ENCODE measurements around the gene PRKN.

The PRKN gene

GRCh38 chr6:162613310-162613709 is 114.3 kb downstream of the PRKN start:
- no peak overlapping the region for H3K27ac ChIP-seq
- no peak for TF ChIP-seq ZFX (IDR thresholded peaks at IDR 0.05)
- TF ChIP-seq CTCF (conservative IDR thresholded peaks at IDR 0.05): no peak

GRCh38 chr6:162612613-162613012 is 115.0 kb downstream of the PRKN start:
- H3K27ac ChIP-seq: no peak overlapping the region
- TF ChIP-seq CTCF (conservative IDR thresholded peaks at IDR 0.05) (0 out of 2 replicates have a peak, but pooled peaks have one; percentile 10), ZFX (IDR thresholded peaks at IDR 0.05) (no peak)

DNA sequence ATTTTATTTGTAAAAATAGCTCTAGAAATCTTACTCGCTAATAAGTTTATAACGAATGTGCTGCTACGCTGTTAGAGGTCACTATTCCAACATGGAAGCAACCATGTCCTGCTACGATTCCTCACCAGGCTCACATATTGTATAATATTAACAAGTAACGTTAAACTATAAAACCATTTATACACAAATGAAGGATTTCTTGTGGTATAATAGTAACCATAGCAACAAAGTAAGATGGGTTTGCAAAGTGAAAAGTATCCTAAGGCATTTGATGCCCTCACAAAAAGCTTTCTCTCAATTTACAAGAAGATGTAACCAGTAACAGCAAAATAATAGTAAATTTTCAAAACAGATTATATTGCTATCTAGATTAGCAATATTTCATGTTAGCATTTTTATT is 117.2 kb downstream of the PRKN start:
- no peak for TF ChIP-seq ZFX (IDR thresholded peaks at IDR 0.05)
- no peak for TF ChIP-seq CTCF (conservative IDR thresholded peaks at IDR 0.05)
- H3K27ac ChIP-seq: no peak overlapping the region

DNA sequence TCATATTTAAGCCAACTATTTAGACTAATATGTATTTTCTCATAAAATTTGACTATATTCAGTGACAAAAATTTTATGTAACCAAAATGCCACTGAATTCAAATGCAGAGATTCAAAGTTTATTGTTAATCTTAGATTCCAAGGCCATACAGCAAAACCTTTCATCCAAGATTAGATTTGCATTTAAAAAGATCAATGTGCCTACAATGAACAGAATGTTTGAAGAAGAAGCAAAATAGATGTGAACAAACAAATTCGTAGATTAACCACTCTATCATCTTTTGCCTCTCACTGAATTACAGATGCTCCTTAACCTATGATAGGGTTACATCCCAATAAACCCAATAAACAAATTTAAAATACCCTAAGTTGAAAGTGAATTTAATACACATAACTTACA is 121.7 kb downstream of the PRKN start:
- no peak for TF ChIP-seq ZFX (IDR thresholded peaks at IDR 0.05)
- H3K27ac ChIP-seq: no peak overlapping the region

DNA sequence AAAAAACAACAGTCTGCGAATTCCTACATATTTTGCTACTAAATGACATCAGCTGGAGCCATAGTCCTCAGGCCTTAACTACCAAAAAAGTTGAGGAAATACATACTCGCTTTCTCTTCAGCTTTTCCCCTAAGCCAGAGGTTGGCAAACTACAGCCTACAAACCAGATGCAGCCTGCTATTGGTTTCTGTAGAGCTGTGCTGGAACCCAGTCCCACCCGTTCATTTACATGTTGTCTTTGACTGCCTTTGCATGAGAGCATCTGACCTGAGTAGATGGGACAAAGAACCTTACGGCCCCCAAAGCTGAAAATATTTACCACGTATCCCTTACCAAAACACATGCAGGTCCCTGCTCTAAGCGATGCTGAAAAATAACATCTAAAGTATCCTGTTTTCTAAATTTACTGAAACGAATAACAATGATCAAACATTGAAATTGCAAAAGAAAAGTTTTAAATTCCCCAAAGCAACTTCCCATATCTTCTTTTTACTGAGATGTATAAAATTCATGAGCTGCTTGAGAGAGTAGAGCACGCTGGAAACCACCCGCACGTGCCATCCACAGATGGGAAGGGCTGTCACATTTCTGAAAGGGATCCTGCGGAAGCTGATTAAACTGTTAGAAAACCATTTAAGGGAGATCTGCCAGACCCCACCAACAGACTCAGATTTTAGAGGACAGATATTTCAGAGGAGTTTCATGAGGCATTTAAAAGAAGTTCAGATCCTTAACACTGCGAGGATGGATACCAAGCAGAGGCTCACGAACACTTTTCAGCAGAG is 124.1 kb downstream of the PRKN start:
- no peak for TF ChIP-seq CTCF (conservative IDR thresholded peaks at IDR 0.05)
- no peak for TF ChIP-seq ZFX (IDR thresholded peaks at IDR 0.05)
- H3K27ac ChIP-seq: no peak overlapping the region

- TF ChIP-seq ZFX (IDR thresholded peaks at IDR 0.05) (no peak), CTCF (conservative IDR thresholded peaks at IDR 0.05) (no peak)
- no peak overlapping the region for H3K27ac ChIP-seq
Measured at GRCh38 chr6:162602759-162603158, 124.8 kb downstream of the PRKN start.

- TF ChIP-seq CTCF (conservative IDR thresholded peaks at IDR 0.05) (no peak), ZFX (IDR thresholded peaks at IDR 0.05) (no peak)
- no peak overlapping the region for H3K27ac ChIP-seq
Measured at GRCh38 chr6:162596676-162597075, 130.9 kb downstream of the PRKN start.

DNA sequence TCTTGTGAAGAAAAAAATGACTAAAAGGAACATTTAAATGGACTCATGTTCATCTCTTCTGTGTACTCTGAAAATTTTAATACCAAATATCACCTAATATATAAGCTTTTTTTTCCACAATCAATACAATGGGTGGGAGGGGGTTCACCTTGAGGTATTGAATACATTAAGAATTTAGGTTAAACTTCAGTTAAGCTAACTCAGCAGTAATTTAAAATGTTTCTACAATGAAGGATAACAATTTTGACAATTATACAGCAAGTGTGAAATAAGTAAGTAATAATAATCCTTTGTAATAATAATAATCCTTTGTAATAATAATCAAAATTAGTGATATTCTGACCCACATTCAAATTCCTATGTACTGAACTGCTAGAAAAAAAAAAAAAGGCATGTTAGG is 136.0 kb downstream of the PRKN start:
- H3K27ac ChIP-seq: no peak overlapping the region
- TF ChIP-seq ZFX (IDR thresholded peaks at IDR 0.05) (no peak), CTCF (conservative IDR thresholded peaks at IDR 0.05) (no peak)

Data from C4-2B (cell line).